ENCODE results near the gene SCAMP3. TPM values are rescaled to one million over a fixed set of nuclear protein-coding genes. Genes with fewer than 3 reads are reported as not detected.
A peak's percentile ranks its signal among the peaks of the same experiment; 100 is the strongest.

Gene SCAMP3
- total and polyA plus RNA-seq, 3 donors from 2014 or later: 63.0 to 80.6 (median 70.9) TPM

- intact Hi-C loops (cut with DNase I; ENCODE audit: low total_unique reads): no loop called here
- no peaks in the 10 kb centered on the region for H3K36me3 ChIP-seq (ENCODE audit: low read depth, missing control alignments)
- H3K4me1 ChIP-seq: peaks cover 12% of the 10 kb centered on the region
- peak overlapping the region; percentile 73 to 86 for H3K27ac ChIP-seq
- no peak for TF ChIP-seq POLR2A (IDR thresholded peaks at IDR 0.05)
- TF ChIP-seq, protein P1, sequence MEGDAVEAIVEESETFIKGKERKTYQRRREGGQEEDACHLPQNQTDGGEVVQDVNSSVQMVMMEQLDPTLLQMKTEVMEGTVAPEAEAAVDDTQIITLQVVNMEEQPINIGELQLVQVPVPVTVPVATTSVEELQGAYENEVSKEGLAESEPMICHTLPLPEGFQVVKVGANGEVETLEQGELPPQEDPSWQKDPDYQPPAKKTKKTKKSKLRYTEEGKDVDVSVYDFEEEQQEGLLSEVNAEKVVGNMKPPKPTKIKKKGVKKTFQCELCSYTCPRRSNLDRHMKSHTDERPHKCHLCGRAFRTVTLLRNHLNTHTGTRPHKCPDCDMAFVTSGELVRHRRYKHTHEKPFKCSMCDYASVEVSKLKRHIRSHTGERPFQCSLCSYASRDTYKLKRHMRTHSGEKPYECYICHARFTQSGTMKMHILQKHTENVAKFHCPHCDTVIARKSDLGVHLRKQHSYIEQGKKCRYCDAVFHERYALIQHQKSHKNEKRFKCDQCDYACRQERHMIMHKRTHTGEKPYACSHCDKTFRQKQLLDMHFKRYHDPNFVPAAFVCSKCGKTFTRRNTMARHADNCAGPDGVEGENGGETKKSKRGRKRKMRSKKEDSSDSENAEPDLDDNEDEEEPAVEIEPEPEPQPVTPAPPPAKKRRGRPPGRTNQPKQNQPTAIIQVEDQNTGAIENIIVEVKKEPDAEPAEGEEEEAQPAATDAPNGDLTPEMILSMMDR (IDR thresholded peaks at IDR 0.05): no peak
- no peaks in the 10 kb centered on the region for H3K9me3 ChIP-seq
- DNase-seq: no peak
- WGBS, 2 donors: 87 to 88% methylated on average over 11 of the region's 11 CpGs
- H3K27me3 ChIP-seq: no peaks in the 10 kb centered on the region
- no peak overlapping the region for H3K4me3 ChIP-seq
These were observed 907 bp upstream of the SCAMP3 start for GRCh38 chr1:155263067-155263466.

GRCh38 chr1:155261493-155261851 lies 688 bp downstream of the SCAMP3 start:
- TF ChIP-seq, protein P1 (IDR thresholded peaks at IDR 0.05): no peak
- TF ChIP-seq POLR2A (IDR thresholded peaks at IDR 0.05): no peak
- intact Hi-C loops (cut with DNase I; ENCODE audit: low total_unique reads): no loop called here
- H3K27me3 ChIP-seq: no peaks in the 10 kb centered on the region
- H3K27ac ChIP-seq: peak overlapping the region; percentile 73 to 86
- no peak for DNase-seq
- peak overlapping the region; percentile 77 to 87 for H3K4me3 ChIP-seq
- no peaks in the 10 kb centered on the region for H3K36me3 ChIP-seq (ENCODE audit: low read depth, missing control alignments)
- H3K9me3 ChIP-seq: no peaks in the 10 kb centered on the region
- 0 to 5% methylated on average over 1 to 9 of the region's 9 CpGs for WGBS, 2 donors
- peaks cover 12% of the 10 kb centered on the region for H3K4me1 ChIP-seq

GRCh38 chr1:155260276-155260675 lies 1.9 kb downstream of the SCAMP3 start:
- H3K27me3 ChIP-seq: no peaks in the 10 kb centered on the region
- H3K9me3 ChIP-seq: no peaks in the 10 kb centered on the region
- intact Hi-C loops (cut with DNase I; ENCODE audit: low total_unique reads): no loop called here
- no peaks in the 10 kb centered on the region for H3K36me3 ChIP-seq (ENCODE audit: low read depth, missing control alignments)
- no peak overlapping the region for H3K27ac ChIP-seq
- TF ChIP-seq, protein P1 (IDR thresholded peaks at IDR 0.05): no peak
- no peak for TF ChIP-seq POLR2A (IDR thresholded peaks at IDR 0.05)
- no peak overlapping the region for H3K4me3 ChIP-seq
- H3K4me1 ChIP-seq: peaks cover 18% of the 10 kb centered on the region
- no peak for DNase-seq
- WGBS, 2 donors: 90 to 92% methylated on average over 5 of the region's 5 CpGs

DNA sequence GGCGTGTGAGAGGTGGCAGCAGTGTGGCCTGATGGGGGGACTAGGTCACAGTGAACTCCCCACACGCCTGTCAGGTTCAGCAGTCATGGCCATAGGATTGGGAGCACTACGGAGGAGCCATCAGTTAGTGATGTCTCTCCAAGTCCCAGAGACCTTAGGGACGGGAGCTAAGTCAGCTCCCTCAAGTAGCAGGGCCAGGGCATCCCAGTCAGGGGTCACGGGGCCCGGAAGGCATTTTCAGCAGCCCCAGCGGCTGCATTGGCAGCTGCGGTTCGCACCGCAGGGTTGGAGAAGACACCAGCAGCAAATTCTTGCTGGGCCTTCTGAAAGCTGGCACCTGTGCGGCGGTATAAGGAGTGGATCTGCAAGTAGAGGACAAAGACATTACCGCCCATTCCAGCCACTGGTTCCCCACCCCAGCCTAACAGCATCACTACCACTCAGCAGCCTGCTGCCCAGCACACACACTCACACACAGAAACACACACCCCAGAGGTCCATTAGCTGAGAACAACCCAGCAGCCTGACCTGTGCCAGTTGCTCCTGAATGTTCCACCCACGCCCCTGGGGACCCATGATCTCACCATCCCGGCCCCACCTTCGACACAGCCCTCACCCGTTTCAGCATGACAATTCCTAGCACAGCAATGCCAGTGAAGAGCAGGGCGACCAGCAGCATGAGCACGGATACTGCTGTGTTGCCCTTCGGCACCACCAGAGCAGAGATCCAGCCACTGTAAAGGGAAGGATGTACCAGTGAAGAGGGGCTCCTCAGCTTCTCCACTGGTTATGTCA lies 5.9 kb downstream of the SCAMP3 start:
- Histone ChIP-seq H3K36me3 (ENCODE audit: low read depth, missing control alignments) (no peaks in the 10 kb centered on the region), H3K4me1 (peaks cover 34% of the 10 kb centered on the region), H3K27me3 (no peaks in the 10 kb centered on the region), H3K4me3 (peak overlapping the region; percentile 85 to 86), H3K9me3 (no peaks in the 10 kb centered on the region), H3K27ac (peak overlapping the region; percentile 88 to 96)
- TF ChIP-seq POLR2A (IDR thresholded peaks at IDR 0.05): no peak
- TF ChIP-seq, protein P1 (IDR thresholded peaks at IDR 0.05): no peak
- intact Hi-C loops (cut with DNase I; ENCODE audit: low total_unique reads): loop anchor here (10.0 kb wide), 2 partner anchors 69 to 339 kb away; partner anchors contain the start of gene RUSC1
- 46 to 65% methylated on average over 19 to 20 of the region's 20 CpGs for WGBS, 2 donors
- DNase-seq: no peak
